ENCODE results near the gene ZRANB2. TPM values are rescaled to one million over a fixed set of nuclear protein-coding genes. Genes with fewer than 3 reads are reported as not detected.

Gene ZRANB2
- total and polyA plus RNA-seq, 10 of the 15 experiments (the other 5 are each of a cell fraction or from before 2014, with no cell fraction given) = 68.4 to 189 (median 138) TPM

DNA sequence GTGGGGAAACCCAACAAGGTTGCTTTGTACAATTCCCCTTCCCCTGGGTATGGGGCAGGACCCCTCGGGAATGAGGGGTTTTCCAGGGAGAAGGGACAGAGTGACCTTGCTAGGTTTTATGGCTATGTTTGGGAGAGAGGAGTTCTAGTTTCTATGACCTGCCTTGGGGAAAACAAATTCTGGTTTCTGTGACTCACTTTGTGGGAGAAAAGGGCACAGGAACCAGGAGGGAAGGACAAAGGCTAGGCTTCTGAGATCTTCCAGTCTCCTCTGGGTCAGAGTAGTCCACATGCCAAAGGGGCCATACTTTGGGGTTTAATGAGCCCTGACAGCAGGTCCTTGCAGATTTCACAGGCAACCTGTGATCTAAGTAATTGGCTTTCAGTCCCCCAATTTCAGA is 27.7 kb downstream of the ZRANB2 start:
- RAD21 ChIA-PET (ENCODE audit: unreplicated experiment) = no interaction called here
- in situ Hi-C loops (cut with MboI) = loop anchor here (5.0 to 10.0 kb wide), 3 partner anchors 366 to 918 kb away; no protein-coding TSS in a partner anchor

More for the DNA sequence above, 27.7 kb downstream of the ZRANB2 start:
- 0% methylated on average over 1 of the region's 1 CpG for WGBS (ENCODE audit: insufficient coverage, insufficient replicate concordance, low lambda C conversion rate, missing lambda C conversion rate)
- ChIA-PET POLR2A (no interaction called here), CTCF (no interaction called here), SMC1A (ENCODE audit: uncharacterized antibody, unreplicated experiment) (no interaction called here)
- intact Hi-C loops (cut with micrococcal nuclease; ENCODE audit: unreplicated experiment) = loop anchor here (5.0 to 10.0 kb wide), 2 partner anchors 311 to 918 kb away; no protein-coding TSS in a partner anchor
- no peaks in the 10 kb centered on the region for H3K4me1 ChIP-seq (ENCODE audit: control insufficient read depth, insufficient read depth, low read length)
- no peak overlapping the region for H2AFZ ChIP-seq (ENCODE audit: control insufficient read depth, low read depth, low read length)
- DNase-seq (ENCODE audit: low read depth, low spot score) (no peak), FAIRE-seq (no peak), ATAC-seq (no peak)
- no peaks in the 10 kb centered on the region for H3K79me2 ChIP-seq (ENCODE audit: control insufficient read depth, insufficient read depth, low read length)
- H4K20me1 ChIP-seq (ENCODE audit: control insufficient read depth, insufficient read depth) = no peaks in the 10 kb centered on the region
- no TSS peak for BruUV-seq (replicated peaks)
- no peak overlapping the region for H3K4me3 ChIP-seq
- H3K9ac ChIP-seq (ENCODE audit: control insufficient read depth, insufficient read depth, low read length) = no peak overlapping the region
- no peak for TF ChIP-seq ZNF384 (IDR thresholded peaks at IDR 0.05; ENCODE audit: borderline replicate concordance, low read depth, low read length)
- TF ChIP-seq, protein P1, sequence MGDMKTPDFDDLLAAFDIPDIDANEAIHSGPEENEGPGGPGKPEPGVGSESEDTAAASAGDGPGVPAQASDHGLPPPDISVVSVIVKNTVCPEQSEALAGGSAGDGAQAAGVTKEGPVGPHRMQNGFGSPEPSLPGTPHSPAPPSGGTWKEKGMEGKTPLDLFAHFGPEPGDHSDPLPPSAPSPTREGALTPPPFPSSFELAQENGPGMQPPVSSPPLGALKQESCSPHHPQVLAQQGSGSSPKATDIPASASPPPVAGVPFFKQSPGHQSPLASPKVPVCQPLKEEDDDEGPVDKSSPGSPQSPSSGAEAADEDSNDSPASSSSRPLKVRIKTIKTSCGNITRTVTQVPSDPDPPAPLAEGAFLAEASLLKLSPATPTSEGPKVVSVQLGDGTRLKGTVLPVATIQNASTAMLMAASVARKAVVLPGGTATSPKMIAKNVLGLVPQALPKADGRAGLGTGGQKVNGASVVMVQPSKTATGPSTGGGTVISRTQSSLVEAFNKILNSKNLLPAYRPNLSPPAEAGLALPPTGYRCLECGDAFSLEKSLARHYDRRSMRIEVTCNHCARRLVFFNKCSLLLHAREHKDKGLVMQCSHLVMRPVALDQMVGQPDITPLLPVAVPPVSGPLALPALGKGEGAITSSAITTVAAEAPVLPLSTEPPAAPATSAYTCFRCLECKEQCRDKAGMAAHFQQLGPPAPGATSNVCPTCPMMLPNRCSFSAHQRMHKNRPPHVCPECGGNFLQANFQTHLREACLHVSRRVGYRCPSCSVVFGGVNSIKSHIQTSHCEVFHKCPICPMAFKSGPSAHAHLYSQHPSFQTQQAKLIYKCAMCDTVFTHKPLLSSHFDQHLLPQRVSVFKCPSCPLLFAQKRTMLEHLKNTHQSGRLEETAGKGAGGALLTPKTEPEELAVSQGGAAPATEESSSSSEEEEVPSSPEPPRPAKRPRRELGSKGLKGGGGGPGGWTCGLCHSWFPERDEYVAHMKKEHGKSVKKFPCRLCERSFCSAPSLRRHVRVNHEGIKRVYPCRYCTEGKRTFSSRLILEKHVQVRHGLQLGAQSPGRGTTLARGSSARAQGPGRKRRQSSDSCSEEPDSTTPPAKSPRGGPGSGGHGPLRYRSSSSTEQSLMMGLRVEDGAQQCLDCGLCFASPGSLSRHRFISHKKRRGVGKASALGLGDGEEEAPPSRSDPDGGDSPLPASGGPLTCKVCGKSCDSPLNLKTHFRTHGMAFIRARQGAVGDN (IDR thresholded peaks at IDR 0.05) = no peak
- TF ChIP-seq ZZZ3 (IDR thresholded peaks at IDR 0.05; ENCODE audit: control insufficient read depth, insufficient read length, low read depth) = no peak
- TF ChIP-seq ZBED1 (IDR thresholded peaks at IDR 0.05; ENCODE audit: borderline replicate concordance) = no peak
- TF ChIP-seq, protein P2, sequence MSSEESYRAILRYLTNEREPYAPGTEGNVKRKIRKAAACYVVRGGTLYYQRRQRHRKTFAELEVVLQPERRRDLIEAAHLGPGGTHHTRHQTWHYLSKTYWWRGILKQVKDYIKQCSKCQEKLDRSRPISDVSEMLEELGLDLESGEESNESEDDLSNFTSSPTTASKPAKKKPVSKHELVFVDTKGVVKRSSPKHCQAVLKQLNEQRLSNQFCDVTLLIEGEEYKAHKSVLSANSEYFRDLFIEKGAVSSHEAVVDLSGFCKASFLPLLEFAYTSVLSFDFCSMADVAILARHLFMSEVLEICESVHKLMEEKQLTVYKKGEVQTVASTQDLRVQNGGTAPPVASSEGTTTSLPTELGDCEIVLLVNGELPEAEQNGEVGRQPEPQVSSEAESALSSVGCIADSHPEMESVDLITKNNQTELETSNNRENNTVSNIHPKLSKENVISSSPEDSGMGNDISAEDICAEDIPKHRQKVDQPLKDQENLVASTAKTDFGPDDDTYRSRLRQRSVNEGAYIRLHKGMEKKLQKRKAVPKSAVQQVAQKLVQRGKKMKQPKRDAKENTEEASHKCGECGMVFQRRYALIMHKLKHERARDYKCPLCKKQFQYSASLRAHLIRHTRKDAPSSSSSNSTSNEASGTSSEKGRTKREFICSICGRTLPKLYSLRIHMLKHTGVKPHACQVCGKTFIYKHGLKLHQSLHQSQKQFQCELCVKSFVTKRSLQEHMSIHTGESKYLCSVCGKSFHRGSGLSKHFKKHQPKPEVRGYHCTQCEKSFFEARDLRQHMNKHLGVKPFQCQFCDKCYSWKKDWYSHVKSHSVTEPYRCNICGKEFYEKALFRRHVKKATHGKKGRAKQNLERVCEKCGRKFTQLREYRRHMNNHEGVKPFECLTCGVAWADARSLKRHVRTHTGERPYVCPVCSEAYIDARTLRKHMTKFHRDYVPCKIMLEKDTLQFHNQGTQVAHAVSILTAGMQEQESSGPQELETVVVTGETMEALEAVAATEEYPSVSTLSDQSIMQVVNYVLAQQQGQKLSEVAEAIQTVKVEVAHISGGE (CRISPR knock-in tag; IDR thresholded peaks at IDR 0.05) = no peak
- TF ChIP-seq CBX3 (IDR thresholded peaks at IDR 0.05; ENCODE audit: borderline replicate concordance, low read depth) = no peak
- no peak for TF ChIP-seq PML (IDR thresholded peaks at IDR 0.05; ENCODE audit: low read length)
- TF ChIP-seq POLR2AphosphoS5 (IDR thresholded peaks at IDR 0.05; ENCODE audit: low read length) = no peak
- TF ChIP-seq BACH1 (IDR thresholded peaks at IDR 0.05; ENCODE audit: borderline replicate concordance) = no peak
- TF ChIP-seq, protein P3, sequence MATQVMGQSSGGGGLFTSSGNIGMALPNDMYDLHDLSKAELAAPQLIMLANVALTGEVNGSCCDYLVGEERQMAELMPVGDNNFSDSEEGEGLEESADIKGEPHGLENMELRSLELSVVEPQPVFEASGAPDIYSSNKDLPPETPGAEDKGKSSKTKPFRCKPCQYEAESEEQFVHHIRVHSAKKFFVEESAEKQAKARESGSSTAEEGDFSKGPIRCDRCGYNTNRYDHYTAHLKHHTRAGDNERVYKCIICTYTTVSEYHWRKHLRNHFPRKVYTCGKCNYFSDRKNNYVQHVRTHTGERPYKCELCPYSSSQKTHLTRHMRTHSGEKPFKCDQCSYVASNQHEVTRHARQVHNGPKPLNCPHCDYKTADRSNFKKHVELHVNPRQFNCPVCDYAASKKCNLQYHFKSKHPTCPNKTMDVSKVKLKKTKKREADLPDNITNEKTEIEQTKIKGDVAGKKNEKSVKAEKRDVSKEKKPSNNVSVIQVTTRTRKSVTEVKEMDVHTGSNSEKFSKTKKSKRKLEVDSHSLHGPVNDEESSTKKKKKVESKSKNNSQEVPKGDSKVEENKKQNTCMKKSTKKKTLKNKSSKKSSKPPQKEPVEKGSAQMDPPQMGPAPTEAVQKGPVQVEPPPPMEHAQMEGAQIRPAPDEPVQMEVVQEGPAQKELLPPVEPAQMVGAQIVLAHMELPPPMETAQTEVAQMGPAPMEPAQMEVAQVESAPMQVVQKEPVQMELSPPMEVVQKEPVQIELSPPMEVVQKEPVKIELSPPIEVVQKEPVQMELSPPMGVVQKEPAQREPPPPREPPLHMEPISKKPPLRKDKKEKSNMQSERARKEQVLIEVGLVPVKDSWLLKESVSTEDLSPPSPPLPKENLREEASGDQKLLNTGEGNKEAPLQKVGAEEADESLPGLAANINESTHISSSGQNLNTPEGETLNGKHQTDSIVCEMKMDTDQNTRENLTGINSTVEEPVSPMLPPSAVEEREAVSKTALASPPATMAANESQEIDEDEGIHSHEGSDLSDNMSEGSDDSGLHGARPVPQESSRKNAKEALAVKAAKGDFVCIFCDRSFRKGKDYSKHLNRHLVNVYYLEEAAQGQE (IDR thresholded peaks at IDR 0.05; ENCODE audit: low read depth, low read length) = no peak
- no peak for TF ChIP-seq MTA2 (IDR thresholded peaks at IDR 0.05; ENCODE audit: low read depth)
- no peak for TF ChIP-seq GABPA (IDR thresholded peaks at IDR 0.05; ENCODE audit: low read depth)
- TF ChIP-seq NR2C2 (IDR thresholded peaks at IDR 0.05; ENCODE audit: borderline replicate concordance, control insufficient read depth, insufficient read length, low read depth) = no peak
- TF ChIP-seq RB1 (IDR thresholded peaks at IDR 0.05; ENCODE audit: borderline replicate concordance) = no peak
- TF ChIP-seq CBFB (IDR thresholded peaks at IDR 0.05; ENCODE audit: low read depth) = no peak
- H3K4me2 ChIP-seq (ENCODE audit: control insufficient read depth, insufficient read depth) = no peak overlapping the region
- peaks cover 0 to 2% of the 10 kb centered on the region in 2 experiments; a peak in 2 of 4 replicates for H3K36me3 ChIP-seq (ENCODE audit: control insufficient read depth in 2 of 2, insufficient read depth in 2 of 2, low read length in 1 of 2)
- no peak overlapping the region for H3K27ac ChIP-seq (ENCODE audit: control insufficient read depth, insufficient read depth)
- no peaks in the 10 kb centered on the region; a peak in 1 of 4 replicates for H3K27me3 ChIP-seq (replicated peaks in 1 of 2; ENCODE audit: control insufficient read depth in 2 of 2, insufficient read depth in 2 of 2, low read length in 1 of 2)
- no peaks in the 10 kb centered on the region for H3K9me3 ChIP-seq (replicated peaks; ENCODE audit: control insufficient read depth, insufficient read depth, low read length)

Data from GM12878 (cell line).